Amniotic epithelial cell (primary cell): ENCODE results near the gene MFAP2.
"Not testable (repeated sequence)": the region's sequence is repeated elsewhere in the genome, so short reads cannot be mapped to it uniquely, and the experiment has no call there.

Experiments used
- DNase-seq: peaks from one replicate; pipeline ENCODE4 v3.0.0-alpha.2; 2010; ENCODE audit warnings: low read depth

The MFAP2 gene

GRCh38 chr1:16961297-16962133, 18.9 kb downstream of the MFAP2 start:
- DNase-seq, result peak; percentile 66

GRCh38 chr1:16960560-16961296, 19.7 kb downstream of the MFAP2 start:
- DNase-seq, result peak; percentile 74

GRCh38 chr1:16958475-16958874, 21.9 kb downstream of the MFAP2 start:
- DNase-seq, result no peak

GRCh38 chr1:16957731-16958130, 22.7 kb downstream of the MFAP2 start:
- no peak for DNase-seq

DNA sequence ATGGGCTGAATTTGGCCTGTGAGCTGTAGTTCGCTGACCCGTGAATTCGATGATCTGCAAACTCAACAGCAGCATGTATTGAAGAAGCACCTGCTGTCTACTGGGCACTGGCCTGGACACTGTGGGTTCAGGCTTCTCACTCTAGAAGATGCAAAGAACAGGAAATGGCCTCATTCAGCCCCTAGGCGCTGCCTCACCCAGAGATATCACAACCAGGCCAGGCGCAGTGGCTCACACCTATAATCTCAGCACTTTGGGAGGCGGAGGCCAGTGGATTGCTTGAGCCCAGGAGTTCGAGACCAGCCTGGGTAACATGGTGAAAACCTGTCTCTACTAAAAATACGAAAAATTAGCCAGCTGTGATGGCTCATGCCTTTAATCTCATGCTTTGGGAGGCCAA, 23.6 kb downstream of the MFAP2 start:
- no peak for DNase-seq

DNA sequence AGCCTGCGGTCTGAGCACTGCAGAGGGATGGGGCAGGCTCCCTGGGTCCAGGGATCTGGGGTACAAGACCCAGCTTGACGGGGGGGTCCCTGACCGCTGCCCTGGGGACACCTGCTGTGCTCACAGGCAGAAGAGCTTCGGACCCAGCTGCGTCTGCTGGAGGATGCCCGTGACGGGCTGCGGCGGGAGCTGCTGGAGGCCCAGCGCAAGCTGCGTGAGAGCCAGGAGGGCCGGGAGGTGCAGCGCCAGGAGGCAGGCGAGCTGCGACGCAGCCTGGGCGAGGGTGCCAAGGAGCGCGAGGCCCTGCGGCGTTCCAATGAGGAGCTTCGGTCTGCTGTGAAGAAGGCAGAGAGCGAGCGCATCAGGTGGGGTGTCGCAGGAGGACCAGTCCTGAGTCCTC, 25.2 kb downstream of the MFAP2 start:
- no peak for DNase-seq

DNA sequence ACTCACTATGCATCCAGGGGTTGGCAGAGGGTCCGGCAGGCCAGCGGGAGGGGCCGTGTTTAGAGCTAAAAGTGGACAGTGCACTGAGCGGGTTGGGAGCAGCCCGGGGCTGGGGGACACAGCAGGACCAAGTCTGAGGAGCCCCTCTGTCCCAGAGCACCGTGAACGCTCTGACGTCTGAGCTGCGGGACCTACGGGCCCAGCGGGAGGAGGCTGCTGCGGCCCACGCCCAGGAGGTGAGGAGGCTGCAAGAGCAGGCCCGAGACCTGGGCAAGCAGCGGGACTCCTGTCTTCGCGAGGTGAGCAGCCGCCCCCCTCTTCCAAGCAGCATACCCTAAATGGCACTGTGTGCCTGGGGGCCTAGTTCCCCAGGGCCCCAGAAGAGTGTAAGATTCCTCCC, 25.8 kb downstream of the MFAP2 start:
- DNase-seq, result no peak

GRCh38 chr1:16952376-16952775, 28.0 kb downstream of the MFAP2 start:
- not testable (repeated sequence) for DNase-seq

DNA sequence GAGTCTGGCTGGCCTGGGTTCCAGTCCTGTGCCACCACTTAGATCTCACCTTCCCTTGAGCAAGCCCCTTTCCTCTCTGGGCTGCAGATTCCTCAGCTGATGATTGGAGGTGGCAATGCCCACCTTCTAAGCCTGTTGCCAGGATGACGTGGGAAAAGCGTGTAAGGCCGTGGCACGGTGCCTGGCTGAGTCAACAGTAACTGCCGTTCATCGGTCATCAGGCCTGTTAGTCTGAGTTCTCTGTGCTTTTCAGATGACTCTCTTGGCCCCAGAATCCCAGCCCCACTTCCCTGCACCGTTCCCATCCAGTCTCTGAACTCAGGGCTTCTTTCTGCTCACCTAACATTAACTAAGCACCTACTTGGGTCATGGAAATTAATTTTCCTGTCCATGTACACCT, 31.4 kb downstream of the MFAP2 start:
- DNase-seq, result not testable (repeated sequence)

- DNase-seq, result not testable (repeated sequence)
These were observed 32.0 kb downstream of the MFAP2 start for GRCh38 chr1:16948282-16948891.

GRCh38 chr1:16946646-16947045, 33.8 kb downstream of the MFAP2 start:
- no peak for DNase-seq

- not testable (repeated sequence) for DNase-seq
These were observed 34.2 kb downstream of the MFAP2 start for GRCh38 chr1:16946185-16946584.

- DNase-seq, result not testable (repeated sequence)
These were observed 34.9 kb downstream of the MFAP2 start for GRCh38 chr1:16945512-16945911.

GRCh38 chr1:16944038-16944437, 36.4 kb downstream of the MFAP2 start:
- DNase-seq, result no peak

DNA sequence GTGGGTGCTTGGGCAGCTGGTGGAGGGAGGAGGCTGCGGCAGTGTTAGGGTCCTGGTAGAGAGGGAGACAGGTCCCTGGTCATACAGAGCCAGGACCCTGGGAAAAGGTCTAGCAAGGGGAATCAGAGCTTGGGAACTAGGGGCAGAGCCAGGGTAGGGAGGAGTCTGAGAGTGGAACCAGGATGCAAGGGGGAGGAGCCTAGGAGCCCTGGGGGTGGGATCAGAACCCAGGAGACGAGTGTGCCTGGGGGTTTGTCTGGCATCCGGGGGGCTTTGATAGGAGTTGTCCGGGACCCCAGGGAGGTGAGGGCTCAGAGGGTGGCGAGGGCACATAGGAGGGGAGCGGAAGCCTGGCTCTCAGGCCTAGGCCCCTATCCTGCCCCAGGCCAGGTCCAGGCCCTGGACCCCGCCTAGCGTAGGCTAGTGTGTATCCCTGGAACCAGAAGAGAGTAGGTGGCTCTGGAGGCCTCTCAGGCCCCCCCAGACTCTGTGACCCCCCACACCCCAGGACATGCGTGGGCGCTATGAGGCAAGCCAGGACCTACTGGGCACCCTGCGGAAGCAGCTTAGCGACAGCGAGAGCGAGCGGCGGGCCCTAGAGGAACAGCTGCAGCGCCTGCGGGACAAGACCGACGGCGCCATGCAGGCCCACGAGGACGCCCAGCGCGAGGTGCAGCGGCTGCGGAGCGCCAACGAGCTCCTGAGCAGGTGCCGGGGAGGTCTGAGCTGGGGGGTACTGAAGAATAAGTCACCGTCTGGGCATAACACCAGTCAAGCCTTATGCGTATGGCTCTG, 40.8 kb downstream of the MFAP2 start:
- DNase-seq, result not testable (repeated sequence)

DNA sequence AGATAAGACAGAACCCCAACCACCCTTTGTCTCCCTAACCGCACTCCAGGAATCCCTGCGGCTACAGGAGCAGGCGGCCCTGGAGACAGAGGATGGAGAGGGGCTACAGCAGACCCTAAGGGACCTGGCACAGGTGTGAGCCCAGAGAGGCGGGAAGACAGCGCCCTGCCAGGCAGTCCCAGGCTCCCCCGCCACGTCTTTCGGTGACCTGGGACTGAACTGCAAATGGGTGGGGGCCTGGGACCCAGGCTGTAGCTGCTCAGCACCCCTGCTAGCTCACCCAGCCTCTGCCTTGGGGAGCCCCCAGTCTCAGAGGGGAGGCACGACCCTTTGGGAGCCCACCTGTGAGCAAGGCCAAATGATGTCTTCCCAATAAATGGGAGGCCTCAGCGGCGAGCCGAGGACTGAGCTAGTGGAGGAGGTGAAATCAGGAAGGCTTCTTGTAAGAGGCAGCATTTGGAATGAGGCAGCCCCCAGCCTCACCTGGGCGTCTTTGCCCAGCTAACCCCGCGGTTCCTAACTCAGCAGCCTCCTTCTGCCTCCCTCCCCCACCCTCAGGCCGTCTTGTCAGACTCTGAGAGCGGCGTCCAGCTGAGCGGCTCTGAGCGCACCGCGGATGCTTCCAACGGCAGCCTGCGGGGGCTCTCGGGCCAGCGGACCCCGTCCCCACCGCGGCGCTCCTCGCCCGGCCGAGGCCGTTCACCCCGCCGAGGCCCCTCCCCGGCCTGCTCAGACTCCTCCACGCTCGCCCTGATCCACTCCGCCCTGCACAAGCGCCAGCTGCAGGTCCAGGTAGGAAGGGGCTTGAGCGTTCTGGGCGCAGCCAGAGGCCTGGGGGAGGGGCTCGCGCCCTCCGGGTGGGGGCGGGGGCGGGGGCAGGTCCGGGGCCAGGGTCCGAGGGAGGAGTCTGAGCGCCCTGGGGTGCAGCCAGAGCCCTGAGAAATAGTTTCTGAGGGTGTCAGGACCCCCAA, 41.8 kb downstream of the MFAP2 start:
- no peak for DNase-seq

DNA sequence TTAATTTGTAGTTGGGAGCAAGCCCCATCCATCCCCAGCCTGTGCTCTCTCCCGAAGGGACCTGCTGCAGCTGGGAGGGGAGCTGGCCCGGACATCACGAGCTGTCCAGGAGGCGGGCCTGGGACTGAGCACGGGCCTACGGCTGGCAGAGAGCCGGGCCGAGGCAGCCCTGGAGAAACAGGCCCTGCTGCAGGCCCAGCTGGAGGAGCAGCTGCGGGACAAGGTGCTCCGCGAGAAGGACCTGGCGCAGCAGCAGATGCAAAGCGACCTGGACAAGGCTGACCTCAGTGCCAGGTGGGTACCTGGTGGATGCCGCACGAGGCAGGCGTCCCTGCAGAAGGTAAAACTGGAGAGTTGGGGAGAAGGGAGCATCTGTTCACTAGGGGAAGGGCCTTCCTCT, 43.8 kb downstream of the MFAP2 start:
- DNase-seq, result not testable (repeated sequence)

DNA sequence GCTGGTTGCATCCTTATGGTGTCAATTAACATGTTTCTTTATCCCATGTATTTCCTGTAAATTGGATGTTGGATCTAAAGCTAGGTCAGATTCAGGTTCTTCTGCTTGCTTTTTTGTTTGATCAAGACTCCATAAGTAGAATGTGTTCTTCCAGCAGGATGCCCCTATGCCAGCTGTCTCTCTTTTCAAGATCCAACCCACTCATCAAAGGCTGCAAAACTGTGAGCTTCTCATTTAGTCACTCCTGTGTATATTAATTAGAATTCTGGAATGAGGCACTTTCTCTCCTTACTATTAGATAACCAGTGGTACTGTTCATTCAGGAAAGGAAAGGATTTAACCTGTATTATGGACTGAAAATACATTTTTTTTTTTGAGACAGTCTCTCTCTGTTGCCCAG, 46.5 kb downstream of the MFAP2 start:
- not testable (repeated sequence) for DNase-seq

- DNase-seq, result not testable (repeated sequence)
These were observed 49.0 kb downstream of the MFAP2 start for GRCh38 chr1:16931206-16931934.
